ENCODE results near the gene ATP2B2.
A peak's percentile ranks its signal among the peaks of the same experiment; 100 is the strongest.
"Not testable (repeated sequence)": the region's sequence is repeated elsewhere in the genome, so short reads cannot be mapped to it uniquely, and the experiment has no call there.

Gene ATP2B2

DNA sequence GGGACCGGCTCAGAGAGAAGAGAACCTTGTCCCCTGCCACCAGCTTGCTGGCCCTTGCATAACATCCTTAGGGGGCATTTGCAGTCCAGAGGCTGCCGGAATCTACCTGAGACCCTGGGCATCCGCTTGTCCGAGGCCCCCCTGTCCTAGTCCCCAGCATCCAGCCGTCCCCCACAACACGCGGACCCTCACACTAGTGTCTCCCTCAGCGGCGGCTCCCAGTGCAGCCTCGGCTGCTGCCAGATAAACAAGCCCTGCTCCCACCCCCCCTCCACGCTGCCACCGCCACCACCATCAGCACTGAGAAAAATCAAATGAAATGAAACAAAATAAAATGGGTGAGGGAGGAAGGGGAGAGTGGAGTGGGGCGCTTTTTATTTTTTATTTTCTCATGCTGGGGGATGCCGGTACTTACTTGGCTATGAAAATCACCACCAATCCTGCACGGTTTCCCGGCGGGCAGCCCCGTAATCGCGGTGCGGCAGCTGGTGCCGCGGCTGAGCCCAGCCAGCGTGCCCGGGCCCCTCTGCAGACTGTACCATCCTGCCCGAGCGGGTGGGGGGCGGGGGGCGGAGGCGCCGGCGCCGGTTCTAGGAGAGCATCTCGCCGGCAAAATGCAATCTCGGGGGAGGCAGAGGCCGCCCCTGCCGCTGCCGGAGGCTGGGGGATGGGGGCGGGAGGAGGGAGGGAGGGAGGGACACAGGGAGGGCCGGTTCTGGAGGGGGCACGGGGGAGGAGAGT lies at the start of gene ATP2B2:
Gene ATP2B2, minus strand, starts transcription at position 537 of the 741 bp plus-strand sequence. CDS start 56,043 bp downstream, outside the sequence.
- no peak for DNase-seq (ENCODE audit: low read depth)

DNA sequence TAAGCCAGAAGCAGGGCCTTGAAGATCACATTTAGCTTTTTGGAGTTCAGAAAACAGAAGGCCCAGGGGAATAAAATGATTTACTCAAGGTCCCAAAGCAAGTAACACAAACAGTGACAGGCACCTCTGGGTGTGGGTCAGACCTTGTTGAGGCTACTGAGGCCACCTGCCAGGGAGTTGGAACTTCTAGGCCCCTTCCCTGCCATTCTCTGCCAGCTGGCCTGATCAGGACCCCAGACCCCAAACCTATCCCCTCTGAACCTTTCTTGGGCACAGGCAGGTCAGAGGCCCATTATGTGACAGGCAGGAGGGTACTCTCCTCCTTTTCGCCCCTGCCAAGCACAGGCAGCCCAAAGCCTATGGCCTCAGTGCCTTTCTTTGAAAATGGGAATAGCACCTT lies 49.4 kb upstream of the ATP2B2 start:
- DNase-seq (ENCODE audit: low read depth), result no peak

- no peak for DNase-seq (ENCODE audit: low read depth)
Observed at GRCh38 chr3:10554236-10554611, 48.8 kb upstream of the ATP2B2 start.

DNA sequence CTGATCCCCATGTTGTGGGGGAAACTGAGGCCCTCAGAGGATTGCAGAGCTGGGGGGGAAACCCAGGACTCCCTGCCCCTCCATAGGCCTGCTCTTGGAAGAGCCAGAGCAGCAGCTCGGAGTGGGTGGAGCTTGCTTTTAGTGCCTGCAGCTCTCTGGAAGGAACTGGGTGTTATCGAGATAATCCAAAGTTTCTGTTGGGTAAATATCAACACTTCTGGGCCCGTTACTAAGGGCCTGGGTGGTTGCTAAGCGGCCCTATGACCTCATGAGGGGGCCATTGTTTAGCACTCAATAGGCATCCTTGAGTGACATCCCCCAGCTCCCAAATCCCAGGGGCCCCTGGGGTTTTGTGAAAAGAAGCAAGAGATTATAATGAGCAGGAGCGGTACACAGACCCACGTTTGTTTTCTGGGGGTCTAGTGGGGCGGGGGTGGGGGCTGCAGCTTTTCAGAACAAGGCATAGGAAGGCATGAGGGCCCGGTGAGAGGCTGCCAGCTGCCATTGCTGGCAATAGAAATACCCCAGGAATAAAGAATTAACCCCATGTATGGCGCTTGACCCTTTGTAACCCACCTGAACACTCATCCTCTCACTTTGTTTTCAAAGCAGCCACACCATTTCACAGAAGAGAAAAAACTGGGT lies 48.3 kb upstream of the ATP2B2 start:
- no peak for DNase-seq (ENCODE audit: low read depth)

DNA sequence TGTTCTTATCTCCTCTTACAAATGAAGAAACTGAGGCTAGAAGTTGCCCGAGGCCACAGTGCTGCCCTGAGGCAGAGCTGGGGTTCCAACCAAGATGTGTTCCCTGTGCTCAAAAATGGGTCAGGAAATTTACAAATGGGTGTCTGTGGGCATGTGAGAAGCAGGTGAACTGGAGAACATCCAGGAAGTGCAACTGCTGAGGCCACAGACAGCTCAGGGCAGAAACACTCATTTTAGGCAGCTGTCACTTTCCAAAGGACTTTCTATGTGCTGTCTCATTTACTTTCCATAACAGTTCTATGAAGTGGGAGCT lies 47.2 kb upstream of the ATP2B2 start:
- DNase-seq (ENCODE audit: low read depth), result no peak

- DNase-seq (ENCODE audit: low read depth), result peak; percentile 40
Observed at GRCh38 chr3:10551821-10552630, 46.6 kb upstream of the ATP2B2 start.

- no peak for DNase-seq (ENCODE audit: low read depth)
Observed at GRCh38 chr3:10551139-10551538, 45.8 kb upstream of the ATP2B2 start.

DNA sequence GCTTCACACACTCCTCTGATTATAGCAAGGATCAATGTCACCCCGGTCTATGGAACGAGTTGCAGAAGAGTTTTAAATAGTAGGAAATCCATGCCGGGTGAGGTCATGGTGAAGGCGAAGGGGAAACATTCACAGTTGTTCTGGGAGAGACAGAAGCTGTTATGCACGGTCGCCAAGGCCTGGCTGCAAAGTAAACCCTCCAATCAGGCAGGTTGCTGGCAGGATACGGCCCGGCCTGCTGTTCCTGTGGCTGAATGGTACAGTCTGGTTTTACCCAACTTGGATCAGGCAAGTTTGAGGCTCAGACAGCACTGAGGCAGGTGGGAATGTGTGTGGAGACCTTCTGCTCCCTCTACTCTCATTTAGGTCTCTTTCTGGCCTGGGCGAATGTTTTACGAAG lies 45.3 kb upstream of the ATP2B2 start:
- DNase-seq (ENCODE audit: low read depth), result no peak

DNA sequence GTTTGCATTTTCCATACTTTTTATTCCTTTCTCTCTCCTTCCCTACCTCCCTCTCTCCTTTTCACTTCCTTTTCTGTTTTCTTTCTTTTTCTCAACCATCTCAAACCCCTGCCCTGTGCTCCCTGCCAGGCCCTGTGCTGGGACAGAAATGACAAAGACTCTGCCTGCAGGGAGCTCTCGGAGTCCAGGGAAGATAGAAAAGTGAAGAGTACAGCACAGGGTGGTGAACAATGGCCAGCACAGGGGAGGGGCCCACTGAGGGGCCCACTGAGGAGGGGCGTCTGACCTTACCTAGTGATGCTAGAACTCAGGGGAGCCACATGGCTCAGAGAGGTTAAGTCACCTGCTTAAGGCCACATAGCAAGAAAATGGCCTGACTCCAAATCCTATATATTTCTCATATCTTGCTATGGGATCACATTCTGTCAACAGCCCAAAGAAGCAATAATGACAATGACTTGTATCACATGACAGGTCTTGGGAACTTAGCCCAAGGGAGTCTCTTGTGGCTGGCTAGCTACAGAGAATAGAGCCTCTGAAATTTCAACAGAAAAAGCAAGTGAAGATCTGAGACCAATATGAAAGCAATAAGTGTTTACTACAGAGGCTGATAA lies 44.3 kb upstream of the ATP2B2 start:
- no peak for DNase-seq (ENCODE audit: low read depth)

DNA sequence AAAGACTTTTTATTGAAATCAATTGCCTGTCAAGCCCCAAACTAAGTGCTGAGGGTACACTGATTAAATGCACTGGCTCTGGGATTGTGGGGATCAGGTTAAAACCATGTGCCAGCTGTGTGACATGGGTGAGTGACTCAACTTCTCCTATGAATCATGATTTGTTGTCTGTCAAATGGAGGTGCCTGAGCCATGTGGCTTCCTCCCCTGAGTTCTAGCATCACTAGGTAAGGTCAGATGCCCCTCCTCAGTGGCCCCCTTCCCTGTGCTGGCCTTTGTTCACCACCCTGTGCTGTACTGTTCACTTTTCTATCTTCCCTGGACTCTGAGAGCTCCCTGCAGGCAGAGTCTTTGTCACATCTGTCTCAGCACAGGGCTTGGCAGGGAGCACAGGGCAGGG lies 43.6 kb upstream of the ATP2B2 start:
- peak; percentile 19 for DNase-seq (ENCODE audit: low read depth)

DNA sequence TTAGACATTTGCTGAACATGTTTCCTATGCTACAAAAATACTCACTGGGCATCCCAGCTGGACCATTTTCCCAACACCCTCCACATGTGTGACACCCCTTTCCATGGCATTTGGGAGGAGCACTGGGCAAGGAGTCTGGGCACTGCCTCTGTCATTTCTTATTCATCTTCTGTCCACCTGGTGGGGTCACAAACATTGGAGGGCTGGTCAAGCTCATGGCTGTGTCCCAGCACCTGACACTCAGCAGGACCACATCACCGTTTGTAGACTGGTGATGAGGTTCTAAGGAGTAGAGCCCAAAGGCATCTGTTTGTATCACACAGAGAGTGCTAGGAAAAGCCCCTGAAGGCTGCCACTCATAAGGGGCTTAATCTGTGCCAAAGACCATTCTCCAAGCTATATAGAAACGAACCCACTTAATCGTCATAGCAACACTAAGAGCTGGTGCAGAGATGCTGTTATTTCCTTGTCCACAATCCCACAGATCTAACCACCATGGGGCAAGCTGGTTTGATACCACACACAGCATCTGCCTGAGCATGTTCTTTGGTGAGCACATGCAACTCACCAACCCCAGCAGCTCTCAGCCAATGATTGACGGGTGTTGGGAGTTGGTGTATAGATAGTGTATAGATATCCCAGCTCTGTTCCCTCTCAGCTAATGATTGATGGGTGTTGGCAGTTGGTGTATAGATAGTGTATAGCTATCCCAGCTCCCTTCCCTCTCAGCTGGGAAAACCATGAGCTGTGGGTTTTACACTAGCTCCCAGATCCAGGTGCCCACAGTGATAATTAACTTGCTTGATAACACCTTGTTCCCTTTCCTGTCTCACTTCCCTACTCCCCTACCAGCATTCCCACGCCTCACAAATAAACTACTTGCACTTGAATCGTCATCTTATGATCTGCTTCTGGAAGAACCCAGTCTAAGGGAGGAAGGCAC lies 42.7 kb upstream of the ATP2B2 start:
- no peak for DNase-seq (ENCODE audit: low read depth)

GRCh38 chr3:10547413-10547812 lies 42.0 kb upstream of the ATP2B2 start:
- DNase-seq (ENCODE audit: low read depth), result no peak

DNA sequence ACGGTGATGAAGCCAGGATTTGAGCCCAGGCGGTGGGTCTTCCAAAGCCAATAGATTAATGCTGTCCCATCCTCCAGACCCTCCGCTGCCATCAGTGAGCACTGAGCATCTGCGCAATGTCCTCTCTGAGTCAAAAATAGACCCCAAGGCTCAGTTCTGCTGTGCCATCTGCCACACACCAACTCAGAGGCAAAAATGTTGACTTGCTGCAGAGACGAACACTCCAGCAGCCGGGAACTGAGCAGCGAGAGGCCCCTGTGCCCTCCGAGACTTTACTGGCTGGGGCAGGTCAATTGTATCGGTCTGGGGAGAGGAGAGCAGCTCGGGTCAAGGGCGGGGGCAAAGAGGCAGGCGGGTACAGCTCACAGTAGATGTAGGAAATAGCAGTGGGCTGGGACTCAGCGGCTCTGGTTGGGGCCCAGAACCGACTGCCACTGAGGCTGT lies 41.5 kb upstream of the ATP2B2 start:
- no peak for DNase-seq (ENCODE audit: low read depth)

- no peak for DNase-seq (ENCODE audit: low read depth)
Observed at GRCh38 chr3:10546181-10546624, 40.8 kb upstream of the ATP2B2 start.

- DNase-seq (ENCODE audit: low read depth), result no peak
Observed at GRCh38 chr3:10542518-10542917, 37.1 kb upstream of the ATP2B2 start.

DNA sequence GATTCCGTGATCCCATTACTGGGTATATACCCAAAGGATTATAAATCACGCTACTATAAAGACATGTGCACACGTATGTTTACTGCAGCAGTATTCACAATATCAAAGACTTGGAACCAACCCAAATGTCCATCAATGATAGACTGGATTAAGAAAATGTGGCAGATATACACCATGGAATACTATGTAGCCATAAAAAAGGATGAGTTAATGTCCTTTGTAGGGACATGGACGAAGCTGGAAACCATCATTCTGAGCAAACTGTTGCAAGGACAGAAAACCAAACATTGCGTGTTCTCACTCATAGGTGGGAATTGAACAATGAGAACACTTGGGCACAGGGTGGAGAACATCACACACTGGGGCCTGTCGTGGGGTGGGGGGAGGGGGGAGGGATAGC lies 35.0 kb upstream of the ATP2B2 start:
- not testable (repeated sequence) for DNase-seq (ENCODE audit: low read depth)

DNA sequence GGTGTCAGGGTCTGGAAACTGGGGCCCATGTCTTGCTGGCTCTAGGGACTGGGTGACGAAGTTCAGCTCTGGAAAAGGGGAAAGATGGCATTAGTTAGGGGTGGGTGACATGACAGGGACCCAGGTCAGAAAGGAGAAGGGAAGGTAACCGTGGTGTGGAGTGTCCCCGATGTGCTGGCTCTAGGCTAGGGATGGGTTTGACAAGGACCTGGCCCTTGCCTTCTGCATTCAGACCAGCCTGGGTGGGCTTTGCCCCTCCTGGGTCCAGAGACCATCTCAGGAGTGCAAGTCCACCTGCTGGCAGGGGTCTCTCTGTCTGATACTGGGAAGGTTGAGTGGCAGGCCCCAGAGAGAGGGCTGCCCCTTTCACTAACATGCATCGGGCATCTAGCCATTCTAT lies 28.7 kb upstream of the ATP2B2 start:
- DNase-seq (ENCODE audit: low read depth), result no peak

GRCh38 chr3:10533737-10534023 lies 28.3 kb upstream of the ATP2B2 start:
- no peak for DNase-seq (ENCODE audit: low read depth)

GRCh38 chr3:10532939-10533736 lies 27.8 kb upstream of the ATP2B2 start:
- no peak for DNase-seq (ENCODE audit: low read depth)

DNA sequence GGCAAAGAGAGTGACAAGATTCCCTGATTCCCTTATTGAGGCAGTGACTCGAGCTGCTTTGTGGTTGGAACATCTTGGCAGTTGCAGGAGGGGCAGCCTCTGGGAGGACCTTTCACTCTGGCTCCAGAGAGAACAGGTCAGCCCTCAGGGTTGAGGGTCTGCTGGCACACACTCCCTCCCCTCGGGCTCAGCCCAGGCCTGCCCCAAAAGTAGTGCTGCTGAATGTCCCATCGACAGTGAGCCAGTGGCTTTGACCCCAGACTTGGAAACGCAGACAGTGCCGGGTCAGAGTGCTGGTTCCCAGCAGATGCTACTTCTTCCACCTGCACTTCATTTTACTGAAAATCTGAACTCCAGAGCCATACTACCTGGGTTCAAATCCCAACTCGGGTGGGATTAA lies 25.6 kb upstream of the ATP2B2 start:
- no peak for DNase-seq (ENCODE audit: low read depth)

DNA sequence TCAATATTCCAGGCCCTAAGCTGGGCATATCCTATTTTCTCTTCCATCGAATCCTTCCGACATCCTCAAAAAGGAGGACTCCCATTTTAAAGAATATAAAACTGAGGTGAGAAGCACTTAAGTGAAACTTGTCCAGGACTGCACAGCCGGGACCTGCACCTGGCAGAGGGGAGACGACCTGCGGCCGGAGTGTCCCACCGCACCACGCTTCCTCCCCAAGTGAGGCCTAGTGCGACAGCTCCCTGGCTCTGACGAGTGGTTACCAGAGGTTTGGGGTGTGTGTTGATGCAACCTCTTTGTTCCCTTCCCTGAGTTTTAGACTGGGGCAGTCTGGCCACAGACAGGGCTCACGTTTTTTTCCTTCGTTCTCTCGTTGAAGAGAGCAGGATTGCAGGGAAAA lies 24.9 kb upstream of the ATP2B2 start:
- no peak for DNase-seq (ENCODE audit: low read depth)

All from stromal cell of bone marrow (primary cell).